LNCaP clone FGC (cell line): Measurements from ENCODE around the gene KNCN.

ENCODE experiments used
- DNase-seq: peaks from one replicate; pipeline ENCODE4 v3.0.0-alpha.2; 2011; ENCODE audit warnings: low read depth
- H3K4me3 ChIP-seq: 2 replicates; pipeline ENCODE4 v1.5.1; 2011; ENCODE audit warnings: mild to moderate bottlenecking, low read depth, low read length, control low read depth
- CTCF ChIP-seq: IDR thresholded peaks from 2 replicates; pipeline ENCODE4 v1.5.1; 2012; ENCODE audit warnings: mild to moderate bottlenecking; ENCODE audit not compliant: control insufficient read depth, insufficient read depth; ENCODE audit errors: extremely low read depth

Gene KNCN

GRCh38 chr1:46538147-46538546 lies 13.3 kb downstream of the KNCN start:
- H3K4me3 ChIP-seq, result no peak overlapping the region
- no peak for TF ChIP-seq CTCF
- no peak for DNase-seq

- no peak for DNase-seq
- no peak for TF ChIP-seq CTCF
- no peak overlapping the region for H3K4me3 ChIP-seq
These were observed 13.8 kb downstream of the KNCN start for GRCh38 chr1:46537651-46538050.

GRCh38 chr1:46536527-46536926 lies 14.9 kb downstream of the KNCN start:
- no peak for TF ChIP-seq CTCF
- H3K4me3 ChIP-seq, result no peak overlapping the region
- DNase-seq, result no peak

- DNase-seq, result peak; percentile 31
These were observed 16.4 kb downstream of the KNCN start for GRCh38 chr1:46535063-46535462.

GRCh38 chr1:46533179-46533864 lies 18.1 kb downstream of the KNCN start:
- no peak for TF ChIP-seq CTCF
- DNase-seq, result no peak
- H3K4me3 ChIP-seq, result no peak overlapping the region

More at GRCh38 chr1:46535063-46535462, 16.4 kb downstream of the KNCN start:
- no peak overlapping the region for H3K4me3 ChIP-seq
- TF ChIP-seq CTCF, result peak; percentile 72

GRCh38 chr1:46532498-46533178 lies 18.8 kb downstream of the KNCN start:
- no peak overlapping the region for H3K4me3 ChIP-seq
- TF ChIP-seq CTCF, result no peak
- DNase-seq, result no peak

- no peak for DNase-seq
- TF ChIP-seq CTCF, result no peak
- no peak overlapping the region for H3K4me3 ChIP-seq
These were observed 19.4 kb downstream of the KNCN start for GRCh38 chr1:46532095-46532494.
